ENCODE data around the gene MAP3K20.
"Not testable (repeated sequence)": the region's sequence is repeated elsewhere in the genome, so short reads cannot be mapped to it uniquely, and the experiment has no call there.

Gene MAP3K20

GRCh38 chr2:173290518-173290917, 214.9 kb downstream of the MAP3K20 start:
- no peak for TF ChIP-seq CTCF (IDR thresholded peaks at IDR 0.05; ENCODE audit: insufficient read depth, low read depth, low read length, missing control alignments)
- H3K4me3 ChIP-seq (ENCODE audit: low read length), result no peak overlapping the region
- DNase-seq (ENCODE audit: low read depth), result no peak

GRCh38 chr2:173291412-173291811, 215.8 kb downstream of the MAP3K20 start:
- TF ChIP-seq CTCF (IDR thresholded peaks at IDR 0.05; ENCODE audit: insufficient read depth, low read depth, low read length, missing control alignments), result no peak
- H3K4me3 ChIP-seq (ENCODE audit: low read length), result no peak overlapping the region
- peak; percentile 57 for DNase-seq (ENCODE audit: low read depth)

GRCh38 chr2:173296235-173296634, 220.6 kb downstream of the MAP3K20 start:
- no peak for DNase-seq (ENCODE audit: low read depth)
- no peak for TF ChIP-seq CTCF (IDR thresholded peaks at IDR 0.05; ENCODE audit: insufficient read depth, low read depth, low read length, missing control alignments)
- H3K4me3 ChIP-seq (ENCODE audit: low read length), result no peak overlapping the region

GRCh38 chr2:173298536-173299097, 223.0 kb downstream of the MAP3K20 start:
- DNase-seq (ENCODE audit: low read depth), result no peak
- no peak for TF ChIP-seq CTCF (IDR thresholded peaks at IDR 0.05; ENCODE audit: insufficient read depth, low read depth, low read length, missing control alignments)
- H3K4me3 ChIP-seq (ENCODE audit: low read length), result no peak overlapping the region

GRCh38 chr2:173299764-173300163, 224.1 kb downstream of the MAP3K20 start:
- no peak for DNase-seq (ENCODE audit: low read depth)

GRCh38 chr2:173300458-173300857, 224.8 kb downstream of the MAP3K20 start:
- TF ChIP-seq CTCF (IDR thresholded peaks at IDR 0.05; ENCODE audit: insufficient read depth, low read depth, low read length, missing control alignments), result no peak
- no peak for DNase-seq (ENCODE audit: low read depth)
- no peak overlapping the region for H3K4me3 ChIP-seq (ENCODE audit: low read length)

More at GRCh38 chr2:173299764-173300163, 224.1 kb downstream of the MAP3K20 start:
- H3K4me3 ChIP-seq (ENCODE audit: low read length), result no peak overlapping the region
- TF ChIP-seq CTCF (IDR thresholded peaks at IDR 0.05; ENCODE audit: insufficient read depth, low read depth, low read length, missing control alignments), result no peak

GRCh38 chr2:173301549-173301948, 225.9 kb downstream of the MAP3K20 start:
- not testable (repeated sequence) for DNase-seq (ENCODE audit: low read depth); H3K4me3 ChIP-seq (ENCODE audit: low read length)

Measured in epithelial cell of esophagus (primary cell).